Fibroblast of lung (primary cell): ENCODE measurements around the gene ZNF454.

Source experiments
- CTCF ChIP-seq, 2 donors: IDR thresholded peaks in 1 of 2; conservative IDR thresholded peaks in 1 of 2; 1 replicate in 1 of 2; 2 replicates in 1 of 2; pipeline ENCODE4 v1.5.1; 2011 to 2012; ENCODE audit warnings: low read length in 2 of 2, control low read depth in 1 of 2, inconsistent platforms in 1 of 2, low read depth in 1 of 2, mild to moderate bottlenecking in 1 of 2
- EZH2 ChIP-seq: IDR thresholded peaks from 2 replicates; pipeline ENCODE4 v1.5.1; 2012; ENCODE audit warnings: low read length, control low read depth, mild to moderate bottlenecking; ENCODE audit errors: missing control alignments

GRCh38 chr5:178984145-178985072 lies 43.4 kb downstream of the ZNF454 start:
- no peak for TF ChIP-seq EZH2
- no peak for TF ChIP-seq CTCF (conservative IDR thresholded peaks at IDR 0.05 in 1 of 2, IDR thresholded peaks at IDR 0.05 in 1 of 2; ENCODE audit: low read depth in 1 of 2, low read length in 2 of 2)
